HepG2 (cell line): ENCODE results near the gene GAL3ST2. TPM values are rescaled to one million over a fixed set of nuclear protein-coding genes. Genes with fewer than 3 reads are reported as not detected.

Source experiments
- ARNTL ChIP-seq: sonication (generic); formaldehyde crosslinking; IDR thresholded peaks from 2 replicates; pipeline ENCODE4 v1.4.0; 2020; ENCODE audit warnings: mild to moderate bottlenecking, missing genetic modification reagents
- CENPX ChIP-seq: sonication (generic); formaldehyde crosslinking; IDR thresholded peaks from 2 replicates; pipeline ENCODE4 v1.9.0; 2021; ENCODE audit warnings: mild to moderate bottlenecking, missing genetic modification reagents, moderate library complexity
- EED ChIP-seq: sonication (generic); formaldehyde crosslinking; IDR thresholded peaks from 2 replicates; pipeline ENCODE4 v1.5.0; 2020; ENCODE audit warnings: mild to moderate bottlenecking, missing genetic modification reagents
- ELF4 ChIP-seq: sonication (generic); formaldehyde crosslinking; IDR thresholded peaks from 2 replicates; pipeline ENCODE4 v1.5.0; 2020; ENCODE audit warnings: missing genetic modification reagents, mild to moderate bottlenecking, moderate library complexity, borderline replicate concordance
- FOXO1 ChIP-seq: sonication (generic); formaldehyde crosslinking; IDR thresholded peaks from 2 replicates; pipeline ENCODE4 v1.4.0; 2020; ENCODE audit warnings: missing genetic modification reagents
- KDM1A ChIP-seq: IDR thresholded peaks from 2 replicates; pipeline ENCODE4 v1.6.1; 2016; ENCODE audit warnings: missing compliant biosample characterization
- RFX5 ChIP-seq: IDR thresholded peaks from 2 replicates; pipeline ENCODE4 v1.6.1; 2011; ENCODE audit warnings: low read depth, low read length, improper control_type of control experiment
- SRSF9 ChIP-seq: fragments of 200-400 bp; formaldehyde crosslinking; IDR thresholded peaks from 2 replicates; pipeline ENCODE4 v1.6.1; 2018; ENCODE audit warnings: borderline replicate concordance, mild to moderate bottlenecking, low read depth, low read length; ENCODE audit not compliant: insufficient read depth, poor library complexity, severe bottlenecking
- ZC3H4 ChIP-seq: sonication (generic); formaldehyde crosslinking; IDR thresholded peaks from 2 replicates; pipeline ENCODE4 v1.4.0; 2020; ENCODE audit warnings: missing genetic modification reagents, borderline replicate concordance
- ZEB1 ChIP-seq: IDR thresholded peaks from 2 replicates; pipeline ENCODE4 v1.6.1; 2012; ENCODE audit warnings: mild to moderate bottlenecking, low read depth, inconsistent platforms; ENCODE audit not compliant: insufficient replicate concordance
- ZFAT ChIP-seq: sonication (generic); formaldehyde crosslinking; conservative IDR thresholded peaks from 2 replicates; pipeline ENCODE4 v1.8.1; 2023; ENCODE audit warnings: missing genetic modification reagents, inconsistent platforms
- ZFP41 ChIP-seq: sonication (generic); formaldehyde crosslinking; IDR thresholded peaks from 2 replicates; pipeline ENCODE4 v1.4.0; 2020; ENCODE audit warnings: mild to moderate bottlenecking, missing genetic modification reagents, borderline replicate concordance
- ZFYVE20 ChIP-seq: sonication (generic); formaldehyde crosslinking; IDR thresholded peaks from 2 replicates; pipeline ENCODE4 v1.8.0; 2023; ENCODE audit warnings: low read depth, mild to moderate bottlenecking, moderate library complexity, missing genetic modification reagents, borderline replicate concordance
- ZNF382 ChIP-seq: sonication (generic); formaldehyde crosslinking; IDR thresholded peaks from 2 replicates; pipeline ENCODE4 v1.5.0; 2020; ENCODE audit warnings: missing genetic modification reagents, mild to moderate bottlenecking, borderline replicate concordance
- ZNF383 ChIP-seq: sonication (generic); formaldehyde crosslinking; IDR thresholded peaks from 2 replicates; pipeline ENCODE4 v1.4.0; 2020; ENCODE audit warnings: missing genetic modification reagents, mild to moderate bottlenecking, borderline replicate concordance
- ZNF549 ChIP-seq: sonication (generic); formaldehyde crosslinking; IDR thresholded peaks from 2 replicates; pipeline ENCODE4 v1.5.0; 2020; ENCODE audit warnings: missing genetic modification reagents
- ZNF562 ChIP-seq: sonication (generic); formaldehyde crosslinking; IDR thresholded peaks from 2 replicates; pipeline ENCODE4 v1.8.0; 2022; ENCODE audit warnings: missing genetic modification reagents, borderline replicate concordance
- ZNF564 ChIP-seq: sonication (generic); formaldehyde crosslinking; IDR thresholded peaks from 2 replicates; pipeline ENCODE4 v1.8.1; 2023; ENCODE audit warnings: mild to moderate bottlenecking, missing genetic modification reagents
- ZNF616 ChIP-seq: sonication (generic); formaldehyde crosslinking; IDR thresholded peaks from 2 replicates; pipeline ENCODE4 v1.5.0; 2020; ENCODE audit warnings: low read depth, mild to moderate bottlenecking, missing genetic modification reagents
- ZNF644 ChIP-seq: IDR thresholded peaks from 2 replicates; pipeline ENCODE4 v1.6.1; 2016; ENCODE audit warnings: low read depth
- ZNF777 ChIP-seq: sonication (generic); formaldehyde crosslinking; IDR thresholded peaks from 2 replicates; pipeline ENCODE4 v1.4.0; 2020; ENCODE audit warnings: missing genetic modification reagents
- polyA plus RNA-seq, 8 experiments: library from polyadenylated mRNA; depleted of rRNA in 3 of 8; stranded (reverse) in 7 of 8; unstranded in 1 of 8; fragments of >200 nt; fragmentation: Illumina TruSeq in 4 of 8; extraction: Trizol in 4 of 8; gene quantifications; 2 replicates each; pipeline versions ENCODE4 v1.2.1 to v1.2.3, GENCODE V29; 2011 to 2016; ENCODE audit warnings: low read depth in 4 of 8, missing spikeins in 1 of 8, mixed read lengths in 1 of 8; ENCODE audit not compliant: insufficient read depth in 1 of 8
- total RNA-seq, 5 experiments: library from RNA; depleted of rRNA; stranded (reverse); fragments of >200 nt; fragmentation: Illumina TruSeq; extraction: Trizol; gene quantifications; 2 replicates each; pipeline ENCODE4 v1.2.3, GENCODE V29; 2016; ENCODE audit warnings: low read depth in 1 of 5
- TF ChIP-seq, protein P1 (sequence below): sonication (generic); formaldehyde crosslinking; IDR thresholded peaks from 2 replicates; pipeline ENCODE4 v1.5.0; 2020; ENCODE audit warnings: mild to moderate bottlenecking, missing genetic modification reagents
- TF ChIP-seq, protein P2 (sequence below): sonication (generic); formaldehyde crosslinking; IDR thresholded peaks from 2 replicates; pipeline ENCODE4 v1.5.1; 2020; ENCODE audit warnings: missing genetic modification reagents, mild to moderate bottlenecking, borderline replicate concordance
- TF ChIP-seq, protein P3 (sequence below): sonication (generic); formaldehyde crosslinking; conservative IDR thresholded peaks from 2 replicates; pipeline ENCODE4 v1.4.0; 2020; ENCODE audit warnings: missing genetic modification reagents
- TF ChIP-seq, protein P4 (sequence below): sonication (generic); formaldehyde crosslinking; IDR thresholded peaks from 2 replicates; pipeline ENCODE4 v1.4.0; 2020; ENCODE audit warnings: mild to moderate bottlenecking, missing genetic modification reagents

GAL3ST2 gene
- total and polyA plus RNA-seq, 2 of the 13 experiments (the other 11 are each of a cell fraction or from before 2014, with no cell fraction given), result 0.17 to 0.20 TPM

DNA sequence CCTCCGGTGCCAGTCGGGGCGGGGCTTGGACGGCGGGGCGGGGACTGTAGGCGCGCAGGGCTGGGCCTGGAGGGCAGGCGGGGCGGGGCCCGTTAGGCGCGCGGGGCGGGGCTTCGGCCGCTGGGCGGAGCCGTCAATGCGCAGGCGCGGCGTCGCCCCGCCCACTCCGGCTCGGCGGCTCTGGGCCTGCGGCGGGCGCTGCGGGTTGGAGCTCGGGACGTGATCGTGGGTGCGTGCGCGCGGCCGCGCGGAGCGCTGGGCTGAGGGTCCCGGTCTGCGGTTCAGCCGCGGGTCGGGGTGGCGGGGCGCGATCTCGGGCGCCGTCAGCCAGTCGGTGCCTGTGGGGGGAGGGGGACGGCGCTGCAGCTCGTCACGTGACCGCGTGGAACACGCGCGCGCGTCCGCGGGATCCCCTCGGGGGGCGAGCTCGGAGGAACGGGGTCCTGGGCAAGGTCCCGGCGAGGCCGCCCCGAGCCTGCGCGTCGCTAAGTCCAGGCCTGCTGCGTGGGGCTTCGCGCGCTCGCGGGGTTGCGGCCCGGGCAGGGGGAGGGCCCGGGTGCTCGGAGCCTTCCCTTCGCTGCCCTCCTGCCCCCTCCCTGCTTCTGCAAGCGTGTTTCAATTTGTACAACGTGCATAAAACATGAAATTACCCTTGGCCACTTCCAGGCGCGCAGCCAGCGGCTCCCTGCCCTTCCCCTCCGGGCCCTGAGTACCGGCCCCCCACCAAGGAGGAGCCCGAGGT, 42.0 kb upstream of the GAL3ST2 start, which contains the start of gene D2HGDH (continued):
- no peak for TF ChIP-seq ZFP41 (CRISPR knock-in tag)
- peak; percentile 58; the same call in 1 of the 2 replicates for TF ChIP-seq FOXO1 (CRISPR knock-in tag)
- TF ChIP-seq ZNF616 (CRISPR knock-in tag), result peak; percentile 64
- TF ChIP-seq KDM1A (CRISPR knock-in tag), result no peak
- peak; percentile 9 for TF ChIP-seq ZEB1
- TF ChIP-seq ZNF777 (CRISPR knock-in tag), result no peak
- no peak for TF ChIP-seq CENPX (CRISPR knock-in tag)
- TF ChIP-seq ZNF382 (CRISPR knock-in tag), result no peak
- TF ChIP-seq ZC3H4 (CRISPR knock-in tag), result no peak; the same call in 1 of the 2 replicates
- TF ChIP-seq, protein P1, sequence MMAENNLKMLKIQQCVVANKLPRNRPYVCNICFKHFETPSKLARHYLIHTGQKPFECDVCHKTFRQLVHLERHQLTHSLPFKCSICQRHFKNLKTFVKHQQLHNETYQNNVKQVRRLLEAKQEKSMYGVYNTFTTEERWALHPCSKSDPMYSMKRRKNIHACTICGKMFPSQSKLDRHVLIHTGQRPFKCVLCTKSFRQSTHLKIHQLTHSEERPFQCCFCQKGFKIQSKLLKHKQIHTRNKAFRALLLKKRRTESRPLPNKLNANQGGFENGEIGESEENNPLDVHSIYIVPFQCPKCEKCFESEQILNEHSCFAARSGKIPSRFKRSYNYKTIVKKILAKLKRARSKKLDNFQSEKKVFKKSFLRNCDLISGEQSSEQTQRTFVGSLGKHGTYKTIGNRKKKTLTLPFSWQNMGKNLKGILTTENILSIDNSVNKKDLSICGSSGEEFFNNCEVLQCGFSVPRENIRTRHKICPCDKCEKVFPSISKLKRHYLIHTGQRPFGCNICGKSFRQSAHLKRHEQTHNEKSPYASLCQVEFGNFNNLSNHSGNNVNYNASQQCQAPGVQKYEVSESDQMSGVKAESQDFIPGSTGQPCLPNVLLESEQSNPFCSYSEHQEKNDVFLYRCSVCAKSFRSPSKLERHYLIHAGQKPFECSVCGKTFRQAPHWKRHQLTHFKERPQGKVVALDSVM (CRISPR knock-in tag), result 0 out of 2 replicates have a peak, but pooled peaks have one; percentile 60
- no peak for TF ChIP-seq RFX5
- no peak for TF ChIP-seq ZNF549 (CRISPR knock-in tag)
- 0 out of 2 replicates have a peak, but pooled peaks have one; percentile 16 for TF ChIP-seq ZNF383 (CRISPR knock-in tag)
- TF ChIP-seq ZFYVE20 (CRISPR knock-in tag), result 0 out of 2 replicates have a peak, but pooled peaks have one; percentile 94
- TF ChIP-seq, protein P2, sequence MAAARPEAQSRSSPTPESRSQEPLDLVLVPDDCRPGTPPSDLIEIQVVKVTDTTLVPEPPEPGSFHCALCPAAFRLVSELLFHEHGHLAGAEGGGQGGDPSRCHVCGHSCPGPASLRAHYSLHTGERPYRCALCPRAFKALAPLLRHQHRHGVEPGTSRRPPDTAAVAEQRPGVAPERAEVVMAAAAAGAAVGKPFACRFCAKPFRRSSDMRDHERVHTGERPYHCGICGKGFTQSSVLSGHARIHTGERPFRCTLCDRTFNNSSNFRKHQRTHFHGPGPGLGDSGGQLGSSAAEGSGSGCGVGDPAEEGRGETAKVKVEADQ (CRISPR knock-in tag), result no peak; the same call in 1 of the 2 replicates
- peak; percentile 52; the same call in 1 of the 2 replicates for TF ChIP-seq ZNF564 (CRISPR knock-in tag)
- 0 out of 2 replicates have a peak, but pooled peaks have one; percentile 72 for TF ChIP-seq ZFAT (CRISPR knock-in tag)
- no peak for TF ChIP-seq EED (CRISPR knock-in tag)
- no peak for TF ChIP-seq ZNF644
- no peak for TF ChIP-seq ZNF562 (CRISPR knock-in tag)
- TF ChIP-seq, protein P3, sequence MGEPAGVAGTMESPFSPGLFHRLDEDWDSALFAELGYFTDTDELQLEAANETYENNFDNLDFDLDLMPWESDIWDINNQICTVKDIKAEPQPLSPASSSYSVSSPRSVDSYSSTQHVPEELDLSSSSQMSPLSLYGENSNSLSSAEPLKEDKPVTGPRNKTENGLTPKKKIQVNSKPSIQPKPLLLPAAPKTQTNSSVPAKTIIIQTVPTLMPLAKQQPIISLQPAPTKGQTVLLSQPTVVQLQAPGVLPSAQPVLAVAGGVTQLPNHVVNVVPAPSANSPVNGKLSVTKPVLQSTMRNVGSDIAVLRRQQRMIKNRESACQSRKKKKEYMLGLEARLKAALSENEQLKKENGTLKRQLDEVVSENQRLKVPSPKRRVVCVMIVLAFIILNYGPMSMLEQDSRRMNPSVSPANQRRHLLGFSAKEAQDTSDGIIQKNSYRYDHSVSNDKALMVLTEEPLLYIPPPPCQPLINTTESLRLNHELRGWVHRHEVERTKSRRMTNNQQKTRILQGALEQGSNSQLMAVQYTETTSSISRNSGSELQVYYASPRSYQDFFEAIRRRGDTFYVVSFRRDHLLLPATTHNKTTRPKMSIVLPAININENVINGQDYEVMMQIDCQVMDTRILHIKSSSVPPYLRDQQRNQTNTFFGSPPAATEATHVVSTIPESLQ, result no peak
- TF ChIP-seq, protein P4, sequence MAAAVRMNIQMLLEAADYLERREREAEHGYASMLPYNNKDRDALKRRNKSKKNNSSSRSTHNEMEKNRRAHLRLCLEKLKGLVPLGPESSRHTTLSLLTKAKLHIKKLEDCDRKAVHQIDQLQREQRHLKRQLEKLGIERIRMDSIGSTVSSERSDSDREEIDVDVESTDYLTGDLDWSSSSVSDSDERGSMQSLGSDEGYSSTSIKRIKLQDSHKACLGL (CRISPR knock-in tag), result no peak; the same call in 1 of the 2 replicates
- no peak for TF ChIP-seq ELF4
- TF ChIP-seq ARNTL (CRISPR knock-in tag), result peak; percentile 28; the same call in 1 of the 2 replicates
- TF ChIP-seq SRSF9, result no peak
